CD14-positive monocyte (primary cell): Measurements from ENCODE around the gene MCC. TPM values are rescaled to one million over a fixed set of nuclear protein-coding genes. Genes with fewer than 3 reads are reported as not detected.

Experiments
- DNase-seq, 3 donors: peaks; one replicate each; pipeline ENCODE4 v3.0.0-alpha.2; 2011 to 2022
- H2AFZ ChIP-seq: 2 replicates; pipeline ENCODE4 v1.6.0; 2012; ENCODE audit warnings: mild to moderate bottlenecking, low read depth, low read length, inconsistent platforms; ENCODE audit not compliant: insufficient read depth, poor library complexity, severe bottlenecking
- H3K27ac ChIP-seq, 2 donors: 1 replicate in 1 of 2; 2 replicates in 1 of 2; pipeline ENCODE4 v1.5.1; 2012 to 2013; ENCODE audit warnings: low read length in 2 of 2, control low read depth in 1 of 2, inconsistent platforms in 1 of 2, low read depth in 1 of 2, mild to moderate bottlenecking in 1 of 2
- H3K27me3 ChIP-seq, 2 donors: one replicate each; pipeline versions ENCODE4 v1.6.0 to v1.6.1; 2011 to 2013; ENCODE audit warnings: low read length in 2 of 2; ENCODE audit not compliant: control insufficient read depth in 2 of 2, insufficient read depth in 2 of 2
- H3K36me3 ChIP-seq, 2 donors: replicated peaks in 1 of 2; 1 replicate in 1 of 2; 2 replicates in 1 of 2; pipeline versions ENCODE4 v1.5.1 to v1.6.1; 2012 to 2013; ENCODE audit warnings: low read length in 2 of 2, control low read depth in 1 of 2, inconsistent platforms in 1 of 2, mild to moderate bottlenecking in 1 of 2; ENCODE audit not compliant: insufficient read depth in 2 of 2, control insufficient read depth in 1 of 2
- H3K4me1 ChIP-seq, 2 donors: 1 replicate in 1 of 2; 2 replicates in 1 of 2; pipeline versions ENCODE4 v1.5.1 to v1.6.1; 2012 to 2013; ENCODE audit warnings: low read length in 2 of 2, control low read depth in 1 of 2, inconsistent platforms in 1 of 2, mild to moderate bottlenecking in 1 of 2, moderate library complexity in 1 of 2; ENCODE audit not compliant: insufficient read depth in 2 of 2, control insufficient read depth in 1 of 2
- H3K4me2 ChIP-seq: replicated peaks from 2 replicates; pipeline ENCODE3; 2012; ENCODE audit warnings: low read length, moderate library complexity, mild to moderate bottlenecking; ENCODE audit not compliant: poor library complexity, severe bottlenecking; ENCODE audit errors: extremely low read depth
- H3K4me3 ChIP-seq, 3 experiments: fragments of 200-600 bp in 1 of 3; sonication (generic) in 1 of 3; replicated peaks in 1 of 3; 1 replicate in 2 of 3; 2 replicates in 1 of 3; pipeline ENCODE4 v1.5.1; 2011 to 2013; ENCODE audit warnings: low read length in 3 of 3, mild to moderate bottlenecking in 3 of 3, control low read depth in 2 of 3, low read depth in 2 of 3, inconsistent platforms in 1 of 3, moderate library complexity in 1 of 3
- H3K79me2 ChIP-seq: 2 replicates; pipeline ENCODE4 v1.6.0; 2012; ENCODE audit warnings: mild to moderate bottlenecking, control low read depth, inconsistent platforms, low read length, moderate library complexity; ENCODE audit not compliant: insufficient read depth
- H3K9ac ChIP-seq: 2 replicates; pipeline ENCODE4 v1.6.0; 2017; ENCODE audit warnings: low read length, mild to moderate bottlenecking; ENCODE audit not compliant: insufficient read depth, poor library complexity, severe bottlenecking
- H3K9me3 ChIP-seq, 2 donors: replicated peaks in 1 of 2; 1 replicate in 1 of 2; 2 replicates in 1 of 2; pipeline versions ENCODE4 v1.5.1 to v1.6.1; 2012 to 2013; ENCODE audit warnings: low read length in 2 of 2, control low read depth in 1 of 2; ENCODE audit not compliant: control insufficient read depth in 1 of 2, insufficient read depth in 1 of 2
- H4K20me1 ChIP-seq: 2 replicates; pipeline ENCODE4 v1.6.0; 2012; ENCODE audit warnings: mild to moderate bottlenecking, low read length, control low read depth, moderate library complexity; ENCODE audit not compliant: insufficient read depth
- H3K27ac Mint-ChIP-seq, 7 donors: one replicate each; pipeline ENCODE4 v1.8.0; 2020; ENCODE audit warnings: mild to moderate bottlenecking in 7 of 7, mixed read lengths in 7 of 7, moderate library complexity in 6 of 7, inconsistent platforms in 2 of 7
- H3K27me3 Mint-ChIP-seq, 3 donors: one replicate each; pipeline ENCODE4 v1.8.0; 2021 to 2022; ENCODE audit warnings: low read depth in 3 of 3, mild to moderate bottlenecking in 3 of 3, mixed read lengths in 3 of 3, moderate library complexity in 3 of 3, inconsistent platforms in 1 of 3
- H3K36me3 Mint-ChIP-seq, 2 donors: one replicate each; pipeline ENCODE4 v1.8.0; 2020; ENCODE audit warnings: mixed read lengths in 2 of 2, inconsistent platforms in 1 of 2, mild to moderate bottlenecking in 1 of 2
- H3K4me1 Mint-ChIP-seq: one replicate; pipeline ENCODE4 v1.8.0; 2020; ENCODE audit warnings: mild to moderate bottlenecking, mixed read lengths
- H3K4me3 Mint-ChIP-seq, 2 donors: one replicate each; pipeline ENCODE4 v1.8.0; 2020; ENCODE audit warnings: mild to moderate bottlenecking in 2 of 2, mixed read lengths in 2 of 2, moderate library complexity in 1 of 2
- H3K9me3 Mint-ChIP-seq, 7 donors: one replicate each; pipeline ENCODE4 v1.8.0; 2020 to 2022; ENCODE audit warnings: mixed read lengths in 7 of 7, mild to moderate bottlenecking in 6 of 7, moderate library complexity in 6 of 7, inconsistent platforms in 2 of 7
- WGBS: methylation state at CpG from one replicate; pipeline ENCODE4 v1.1.5; 2013; ENCODE audit warnings: missing lambda C conversion rate; ENCODE audit not compliant: insufficient coverage; 5-methylcytosine and 5-hydroxymethylcytosine counted together
- intact Hi-C, 2 donors: fragments of 100-400 bp; cut with micrococcal nuclease; formaldehyde crosslinking; loops; one replicate each; pipeline versions ENCODE4 v1.15.0 to v1.15.1; 2023
- polyA plus RNA-seq, 3 donors: library from polyadenylated mRNA; depleted of rRNA in 1 of 3; unstranded in 2 of 3; stranded (reverse) in 1 of 3; fragments of 300-500 nt in 2 of 3; fragments of >200 nt in 1 of 3; fragmentation: Illumina TruSeq in 2 of 3; gene quantifications; 1 replicate in 2 of 3; 2 replicates in 1 of 3; pipeline ENCODE4 v1.2.3, GENCODE V29; 2012 to 2021
- TF ChIP-seq, protein P1 (sequence below): fragments of 200-600 bp; IDR thresholded peaks from one replicate; pipeline ENCODE4 v1.8.0; 2022; ENCODE audit warnings: antibody characterized with exemption, mild to moderate bottlenecking

Gene MCC
- polyA plus RNA-seq, 3 donors, result 0.09 TPM; not detected in 2

DNA sequence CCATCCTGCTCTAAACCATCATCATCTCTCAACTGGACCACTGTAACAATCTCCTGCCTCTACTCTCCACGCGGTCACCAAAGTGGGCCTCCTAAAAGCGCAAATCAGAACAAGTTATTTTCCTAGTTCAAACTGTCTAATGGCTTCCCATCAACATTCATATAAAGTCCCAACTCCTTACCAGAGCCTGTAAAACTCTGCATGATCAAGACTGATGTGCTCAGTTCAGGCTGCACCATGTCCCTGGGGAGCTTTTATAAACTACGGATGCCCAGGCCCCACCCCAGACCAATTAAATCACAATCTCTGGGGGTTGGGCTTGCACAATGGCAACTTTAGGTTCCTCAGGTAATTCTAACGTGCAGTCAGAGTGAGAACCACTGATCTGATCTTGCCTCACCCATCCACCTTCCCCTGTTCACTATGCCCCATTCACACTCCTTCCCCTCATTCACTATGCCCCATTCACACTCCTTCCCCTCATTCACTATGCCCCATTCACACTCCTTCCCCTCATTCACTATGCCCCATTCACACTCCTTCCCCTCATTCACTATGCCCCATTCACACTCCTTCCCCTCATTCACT is 382.5 kb downstream of the MCC start:
- Histone ChIP-seq H3K4me3 (no peak overlapping the region), H4K20me1 (no peaks in the 10 kb centered on the region), H3K4me1 (no peaks in the 10 kb centered on the region), H3K79me2 (no peaks in the 10 kb centered on the region), H3K9ac (no peak overlapping the region), H3K27ac (no peak overlapping the region), H3K27me3 (no peaks in the 10 kb centered on the region), H3K9me3 (no peaks in the 10 kb centered on the region), H3K4me2 (no peak overlapping the region), H3K36me3 (no peaks in the 10 kb centered on the region), H2AFZ (no peak overlapping the region)
- intact Hi-C loops, result no loop called here
- Mint-ChIP-seq H3K27ac (no peak overlapping the region), H3K27me3 (peaks cover 0 to 2% (median 1%) of the 10 kb centered on the region in 3 donors), H3K4me1 (no peaks in the 10 kb centered on the region), H3K9me3 (no peaks in the 10 kb centered on the region), H3K36me3 (no peaks in the 10 kb centered on the region), H3K4me3 (no peak overlapping the region)
- 97% methylated on average over 5 of the region's 5 CpGs for WGBS
- no peak for DNase-seq
- TF ChIP-seq, protein P1, sequence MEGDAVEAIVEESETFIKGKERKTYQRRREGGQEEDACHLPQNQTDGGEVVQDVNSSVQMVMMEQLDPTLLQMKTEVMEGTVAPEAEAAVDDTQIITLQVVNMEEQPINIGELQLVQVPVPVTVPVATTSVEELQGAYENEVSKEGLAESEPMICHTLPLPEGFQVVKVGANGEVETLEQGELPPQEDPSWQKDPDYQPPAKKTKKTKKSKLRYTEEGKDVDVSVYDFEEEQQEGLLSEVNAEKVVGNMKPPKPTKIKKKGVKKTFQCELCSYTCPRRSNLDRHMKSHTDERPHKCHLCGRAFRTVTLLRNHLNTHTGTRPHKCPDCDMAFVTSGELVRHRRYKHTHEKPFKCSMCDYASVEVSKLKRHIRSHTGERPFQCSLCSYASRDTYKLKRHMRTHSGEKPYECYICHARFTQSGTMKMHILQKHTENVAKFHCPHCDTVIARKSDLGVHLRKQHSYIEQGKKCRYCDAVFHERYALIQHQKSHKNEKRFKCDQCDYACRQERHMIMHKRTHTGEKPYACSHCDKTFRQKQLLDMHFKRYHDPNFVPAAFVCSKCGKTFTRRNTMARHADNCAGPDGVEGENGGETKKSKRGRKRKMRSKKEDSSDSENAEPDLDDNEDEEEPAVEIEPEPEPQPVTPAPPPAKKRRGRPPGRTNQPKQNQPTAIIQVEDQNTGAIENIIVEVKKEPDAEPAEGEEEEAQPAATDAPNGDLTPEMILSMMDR, result no peak

DNA sequence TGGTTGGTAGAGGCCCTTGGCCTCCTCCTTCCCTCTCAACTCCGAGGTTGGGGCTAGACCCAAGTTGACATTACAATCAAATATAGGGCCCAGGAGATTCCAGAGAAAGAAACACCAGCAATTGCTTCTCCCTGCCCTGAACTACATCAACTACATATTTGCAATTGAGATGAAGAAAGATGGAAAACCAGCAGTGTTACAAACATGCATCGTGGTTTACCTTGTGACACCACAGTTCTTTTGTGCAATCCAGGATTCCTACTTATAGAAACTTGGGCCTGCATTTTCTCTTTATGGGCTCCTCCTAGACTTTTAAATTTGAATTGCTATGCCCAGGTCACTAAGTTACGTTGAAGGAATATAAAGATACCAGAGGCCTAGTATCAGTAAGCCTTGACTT is 384.9 kb downstream of the MCC start:
- H3K4me1 ChIP-seq, result no peaks in the 10 kb centered on the region
- H3K4me1 Mint-ChIP-seq, result no peaks in the 10 kb centered on the region
- 67% methylated on average over 1 of the region's 3 CpGs for WGBS
- no peak overlapping the region for H2AFZ ChIP-seq
- no peaks in the 10 kb centered on the region for H3K79me2 ChIP-seq
- no peak for DNase-seq
- no peaks in the 10 kb centered on the region for H3K36me3 ChIP-seq
- H3K36me3 Mint-ChIP-seq, result no peaks in the 10 kb centered on the region
- no peak overlapping the region for H3K9ac ChIP-seq
- H3K4me3 Mint-ChIP-seq, result no peak overlapping the region
- H3K27me3 Mint-ChIP-seq, result peaks cover 0 to 4% (median 1%) of the 10 kb centered on the region in 3 donors
- H3K9me3 ChIP-seq, result no peaks in the 10 kb centered on the region
- intact Hi-C loops, result no loop called here
- no peak overlapping the region for H3K4me2 ChIP-seq
- H3K9me3 Mint-ChIP-seq, result no peaks in the 10 kb centered on the region
- no peak overlapping the region for H3K27ac ChIP-seq
- H3K4me3 ChIP-seq, result no peak overlapping the region
- H3K27me3 ChIP-seq, result no peaks in the 10 kb centered on the region
- TF ChIP-seq, protein P1, result no peak
- no peak overlapping the region for H3K27ac Mint-ChIP-seq
- no peaks in the 10 kb centered on the region for H4K20me1 ChIP-seq
